H1 (cell line): ENCODE data around the gene SS18L1. TPM values are rescaled to one million over a fixed set of nuclear protein-coding genes. Genes with fewer than 3 reads are reported as not detected.

Experiments used
- CTCF ChIA-PET: fragments of 300-600 bp; sonication (Branson Sonifier 250); formaldehyde crosslinking; loops from one replicate; lab custom pipeline; 2021; ENCODE audit not compliant: partially characterized antibody; lab: Charles Lee
- POLR2A ChIA-PET: fragments of 300-600 bp; sonication (Branson Sonifier 250); formaldehyde crosslinking; loops from one replicate; lab custom pipeline; 2021; ENCODE audit warnings: inconsistent platforms; ENCODE audit not compliant: partially characterized antibody; lab: Charles Lee
- DNase-seq, 2 experiments: peaks; one replicate each; pipeline versions ENCODE4 v3.0.0 to v3.0.0-alpha.2; 2010 to 2022; ENCODE audit warnings: low spot score in 2 of 2, low read depth in 1 of 2, mixed read lengths in 1 of 2
- FAIRE-seq: peaks from 2 replicates; lab custom pipeline; 2011; peaks lifted over from hg19 to GRCh38; lab: Jason Lieb, UNC
- H2AFZ ChIP-seq: 2 replicates; pipeline ENCODE4 v1.8.1; 2012; ENCODE audit warnings: low read length, inconsistent platforms
- H2AK5ac ChIP-seq: 2 replicates; pipeline ENCODE4 v1.6.1; 2013; ENCODE audit warnings: low read depth, low read length
- H2BK120ac ChIP-seq: replicated peaks from 2 replicates; pipeline ENCODE3; 2013; ENCODE audit warnings: low read depth, low read length, inconsistent platforms
- H2BK12ac ChIP-seq: 2 replicates; pipeline ENCODE4 v1.6.1; 2013; ENCODE audit warnings: low read depth, low read length
- H2BK15ac ChIP-seq: 2 replicates; pipeline ENCODE4 v1.6.1; 2013; ENCODE audit warnings: low read length
- H2BK20ac ChIP-seq: 2 replicates; pipeline ENCODE4 v1.6.1; 2013; ENCODE audit warnings: low read length
- H2BK5ac ChIP-seq: 2 replicates; pipeline ENCODE4 v1.6.1; 2013; ENCODE audit warnings: low read depth, low read length
- H3K14ac ChIP-seq: 2 replicates; pipeline ENCODE4 v1.6.1; 2013; ENCODE audit warnings: inconsistent platforms; ENCODE audit not compliant: insufficient read length
- H3K18ac ChIP-seq: 2 replicates; pipeline ENCODE4 v1.6.1; 2013; ENCODE audit warnings: low read length; ENCODE audit errors: extremely low read depth
- H3K23ac ChIP-seq: 2 replicates; pipeline ENCODE4 v1.6.1; 2013; ENCODE audit warnings: inconsistent platforms; ENCODE audit not compliant: insufficient read length
- H3K23me2 ChIP-seq: 2 replicates; pipeline ENCODE4 v1.6.1; 2013; ENCODE audit warnings: low read depth, low read length
- H3K27ac ChIP-seq: 2 replicates; pipeline ENCODE4 v1.6.1; 2011; ENCODE audit warnings: low read depth, low read length, inconsistent platforms
- H3K27me3 ChIP-seq, 4 experiments: replicated peaks in 1 of 4; 1 replicate in 1 of 4; 2 replicates in 3 of 4; pipeline versions ENCODE4 v1.6.1 to v1.8.1; 2011 to 2013; ENCODE audit warnings: low read length in 3 of 4, mild to moderate bottlenecking in 3 of 4, inconsistent platforms in 2 of 4, mixed read lengths in 2 of 4, moderate library complexity in 1 of 4; ENCODE audit not compliant: control insufficient read depth in 3 of 4, insufficient read depth in 3 of 4; ENCODE audit errors: extremely low read depth in 1 of 4
- H3K36me3 ChIP-seq, 4 experiments: 2 replicates each; pipeline versions ENCODE4 v1.6.1 to v1.8.1; 2011 to 2013; ENCODE audit warnings: mild to moderate bottlenecking in 4 of 4, low read length in 3 of 4, moderate library complexity in 2 of 4, control low read depth in 1 of 4, inconsistent platforms in 1 of 4; ENCODE audit not compliant: insufficient read depth in 4 of 4, control insufficient read depth in 2 of 4
- H3K4ac ChIP-seq: replicated peaks from 2 replicates; pipeline ENCODE3; 2013; ENCODE audit warnings: low read length, low read depth, mixed read lengths, inconsistent platforms; ENCODE audit not compliant: insufficient read length
- H3K4me1 ChIP-seq, 4 experiments: replicated peaks in 1 of 4; 1 replicate in 1 of 4; 2 replicates in 3 of 4; pipeline versions ENCODE4 v1.6.1 to v1.8.1; 2011 to 2013; ENCODE audit warnings: low read length in 3 of 4, inconsistent platforms in 2 of 4, mixed read lengths in 1 of 4; ENCODE audit not compliant: insufficient read depth in 4 of 4, control insufficient read depth in 3 of 4
- H3K4me2 ChIP-seq, 2 experiments: 2 replicates each; pipeline versions ENCODE4 v1.6.1 to v1.8.1; 2011 to 2013; ENCODE audit warnings: low read depth in 2 of 2, low read length in 2 of 2, control low read depth in 1 of 2, inconsistent platforms in 1 of 2, mild to moderate bottlenecking in 1 of 2; ENCODE audit not compliant: insufficient read depth in 1 of 2
- H3K4me3 ChIP-seq, 4 experiments: fragments of 200-600, 300-600 bp in 1 of 4; sonication (generic), shearing (Covaris generic), sonication (Bioruptor Twin) in 1 of 4; 2 replicates each; pipeline versions ENCODE4 v1.5.1 to v1.8.1; 2011 to 2016; ENCODE audit warnings: low read length in 4 of 4, low read depth in 3 of 4, control low read depth in 2 of 4, inconsistent platforms in 2 of 4, mild to moderate bottlenecking in 2 of 4, mixed read lengths in 1 of 4, moderate library complexity in 1 of 4; ENCODE audit not compliant: insufficient read depth in 2 of 4; ENCODE audit errors: extremely low read depth in 1 of 4
- H3K56ac ChIP-seq: replicated peaks from 2 replicates; pipeline ENCODE3; 2013; ENCODE audit warnings: low read depth, mild to moderate bottlenecking, mixed read lengths, low read length, inconsistent platforms; ENCODE audit not compliant: insufficient read length
- H3K79me1 ChIP-seq: 2 replicates; pipeline ENCODE4 v1.6.1; 2013; ENCODE audit warnings: low read depth, low read length, control low read depth
- H3K79me2 ChIP-seq, 2 experiments: 2 replicates each; pipeline versions ENCODE4 v1.6.1 to v1.8.1; 2012 to 2013; ENCODE audit warnings: low read length in 2 of 2, mild to moderate bottlenecking in 2 of 2, inconsistent platforms in 1 of 2; ENCODE audit not compliant: insufficient read depth in 2 of 2, control insufficient read depth in 1 of 2
- H3K9ac ChIP-seq, 4 experiments: replicated peaks in 1 of 4; 1 replicate in 1 of 4; 2 replicates in 3 of 4; pipeline versions ENCODE4 v1.6.1 to v1.8.1; 2011 to 2013; ENCODE audit warnings: low read depth in 3 of 4, low read length in 3 of 4, control low read depth in 2 of 4, mild to moderate bottlenecking in 2 of 4, moderate library complexity in 2 of 4, inconsistent platforms in 1 of 4; ENCODE audit errors: extremely low read depth in 1 of 4
- H3K9me3 ChIP-seq, 2 experiments: 2 replicates each; pipeline versions ENCODE4 v1.6.1 to v1.8.1; 2012 to 2013; ENCODE audit warnings: mild to moderate bottlenecking in 2 of 2, moderate library complexity in 2 of 2, control low read depth in 1 of 2, inconsistent platforms in 1 of 2, low read depth in 1 of 2, low read length in 1 of 2, mixed read lengths in 1 of 2; ENCODE audit not compliant: insufficient read depth in 2 of 2
- H4K20me1 ChIP-seq, 2 experiments: replicated peaks in 1 of 2; 2 replicates each; pipeline versions ENCODE3 to v1.8.1; 2011 to 2013; ENCODE audit warnings: inconsistent platforms in 2 of 2, low read length in 2 of 2, mild to moderate bottlenecking in 1 of 2; ENCODE audit not compliant: insufficient read depth in 2 of 2, control insufficient read depth in 1 of 2
- H4K5ac ChIP-seq: 2 replicates; pipeline ENCODE4 v1.6.1; 2013; ENCODE audit warnings: low read length, low read depth, mixed read lengths, inconsistent platforms; ENCODE audit not compliant: insufficient read length
- H4K8ac ChIP-seq: 2 replicates; pipeline ENCODE4 v1.8.0; 2013; ENCODE audit warnings: mild to moderate bottlenecking, moderate library complexity, low read length, inconsistent platforms; ENCODE audit not compliant: insufficient read depth; ENCODE audit errors: extremely low read depth
- H4K91ac ChIP-seq: replicated peaks from 2 replicates; pipeline ENCODE3; 2013; ENCODE audit warnings: low read length, mixed read lengths, inconsistent platforms; ENCODE audit not compliant: insufficient read length
- HDAC6 ChIP-seq: IDR thresholded peaks from one replicate; pipeline ENCODE4 v1.7.1; 2012; ENCODE audit warnings: low read depth, mild to moderate bottlenecking, inconsistent platforms, low read length, moderate library complexity
- RAD21 ChIP-seq, 2 experiments: IDR thresholded peaks in 1 of 2; conservative IDR thresholded peaks in 1 of 2; 2 replicates each; pipeline ENCODE4 v1.6.1; 2011; ENCODE audit warnings: low read depth in 2 of 2, low read length in 2 of 2, improper control_type of control experiment in 1 of 2, inconsistent platforms in 1 of 2, mild to moderate bottlenecking in 1 of 2, moderate library complexity in 1 of 2
- WGBS, 2 experiments: shearing (Covaris generic) in 1 of 2; methylation state at CpG; one replicate each; pipeline versions ENCODE4 v1.1.6 to v1.1.7; 2013 to 2015; ENCODE audit warnings: low lambda C conversion rate in 2 of 2, mixed read lengths in 2 of 2, inconsistent platforms in 1 of 2, low coverage in 1 of 2, missing lambda C conversion rate in 1 of 2; ENCODE audit not compliant: insufficient replicate concordance in 2 of 2, insufficient coverage in 1 of 2, insufficient read length in 1 of 2; ENCODE audit errors: extremely low coverage in 1 of 2, missing lambda C conversion rate in 1 of 2; 5-methylcytosine and 5-hydroxymethylcytosine counted together
- polyA plus RNA-seq, 7 experiments: library from polyadenylated mRNA; depleted of rRNA in 3 of 7; stranded (reverse) in 5 of 7; unstranded in 2 of 7; fragments of >200 nt in 5 of 7; fragments of 200-250 nt in 2 of 7; gene quantifications; 1 replicate in 5 of 7; 2 replicates in 1 of 7; 4 replicates in 1 of 7; pipeline versions ENCODE4 v1.2.1 to v1.2.3, GENCODE V29; 2011 to 2013; ENCODE audit warnings: missing spikeins in 2 of 7, mixed read lengths in 2 of 7
- total RNA-seq: library from RNA; stranded (reverse); fragmentation: NEBNext Ultra II Directional; extraction: Animal tissue kit (Norgen Biotek cat#: 25700); gene quantifications from 2 replicates; pipeline ENCODE4 v1.2.1, GENCODE V29; 2021

Gene SS18L1
- total and polyA plus RNA-seq, 2 of the 8 experiments (the other 6 are each of a cell fraction or from before 2014, with no cell fraction given): 28.4 to 29.7 TPM

- Histone ChIP-seq H3K9ac (no peak overlapping the region), H2BK15ac (no peak overlapping the region), H3K4me1 (peaks cover 0 to 31% (median 18%) of the 10 kb centered on the region in 4 experiments; a peak in 6 of 7 replicates), H2BK12ac (no peak overlapping the region), H3K9me3 (no peaks in the 10 kb centered on the region), H3K23ac (no peak overlapping the region), H3K56ac (no peak overlapping the region), H3K36me3 (no peaks in the 10 kb centered on the region), H4K5ac (no peak overlapping the region), H2BK120ac (no peak overlapping the region), H3K4me3 (no peak overlapping the region), H3K79me1 (no peaks in the 10 kb centered on the region), H2AK5ac (no peak overlapping the region), H3K4me2 (no peak overlapping the region), H3K14ac (no peak overlapping the region), H3K27me3 (peaks cover 9 to 40% (median 36%) of the 10 kb centered on the region in 4 experiments), H3K23me2 (peaks cover 21% of the 10 kb centered on the region; the same call in 1 of the 2 replicates), H2BK5ac (no peak overlapping the region), H2BK20ac (no peak overlapping the region), H3K4ac (no peak overlapping the region), H2AFZ (no peak overlapping the region), H4K20me1 (peaks cover 6 to 18% of the 10 kb centered on the region in 2 experiments), H3K18ac (no peak overlapping the region), H4K91ac (no peak overlapping the region), H4K8ac (no peak overlapping the region), H3K27ac (no peak overlapping the region), H3K79me2 (no peaks in the 10 kb centered on the region)
- FAIRE-seq (no peak), DNase-seq (no peak)
- WGBS, 2 experiments: 92% methylated on average over 21 of the region's 26 CpGs; no CpG with 5 or more reads in 1 of the 2 experiments
- TF ChIP-seq HDAC6: no peak
- no peak for TF ChIP-seq RAD21 (IDR thresholded peaks at IDR 0.05 in 1 of 2, conservative IDR thresholded peaks at IDR 0.05 in 1 of 2; ENCODE audit: low read depth in 2 of 2, low read length in 2 of 2)
- ChIA-PET POLR2A (interaction anchor here (1.4 kb wide), 1 partner anchor 9 kb away, joined by 6 read pairs; no protein-coding TSS in a partner anchor), CTCF (interaction anchor here (0.5 to 1.6 kb wide), 4 partner anchors 11 to 103 kb away, joined by 3 to 6 read pairs (median 4); no protein-coding TSS in a partner anchor)
These were observed 73.3 kb downstream of the SS18L1 start for GRCh38 chr20:62216636-62217566.
